Endothelial cell (in vitro differentiated cells): ENCODE results near the gene FRMD4A. TPM values are rescaled to one million over a fixed set of nuclear protein-coding genes. Genes with fewer than 3 reads are reported as not detected.

Experiments
- DNase-seq: peaks from one replicate; pipeline ENCODE4 v3.0.0; 2021; ENCODE audit warnings: low spot score
- H3K27ac Mint-ChIP-seq: one replicate; pipeline ENCODE4 v1.8.0; 2021; ENCODE audit warnings: mixed read lengths, inconsistent platforms; ENCODE audit not compliant: unreplicated experiment
- H3K27me3 Mint-ChIP-seq: one replicate; pipeline ENCODE4 v1.8.0; 2021; ENCODE audit warnings: mild to moderate bottlenecking, moderate library complexity, mixed read lengths, inconsistent platforms; ENCODE audit not compliant: unreplicated experiment
- H3K36me3 Mint-ChIP-seq: one replicate; pipeline ENCODE4 v1.8.0; 2021; ENCODE audit warnings: mild to moderate bottlenecking, low read depth, mixed read lengths, inconsistent platforms; ENCODE audit not compliant: unreplicated experiment
- H3K4me1 Mint-ChIP-seq: one replicate; pipeline ENCODE4 v1.8.0; 2021; ENCODE audit warnings: mild to moderate bottlenecking, mixed read lengths, inconsistent platforms; ENCODE audit not compliant: unreplicated experiment
- H3K4me3 Mint-ChIP-seq: one replicate; pipeline ENCODE4 v1.8.0; 2021; ENCODE audit warnings: mild to moderate bottlenecking, mixed read lengths, inconsistent platforms; ENCODE audit not compliant: unreplicated experiment
- H3K9me3 Mint-ChIP-seq: one replicate; pipeline ENCODE4 v1.8.0; 2021; ENCODE audit warnings: mixed read lengths, inconsistent platforms; ENCODE audit not compliant: unreplicated experiment
- CTCF ChIP-seq: fragments of 200-600 bp; sonication (generic); IDR thresholded peaks from one replicate; pipeline ENCODE4 v1.5.0; 2021; ENCODE audit warnings: antibody characterized with exemption; ENCODE audit not compliant: unreplicated experiment
- total RNA-seq: library from RNA; stranded (reverse); fragmentation: NEBNext Ultra II Directional; extraction: Animal tissue kit (Norgen Biotek cat#: 25700); gene quantifications from one replicate; pipeline ENCODE4 v1.2.1, GENCODE V29; 2021; ENCODE audit not compliant: unreplicated experiment

FRMD4A gene
- total RNA-seq, 1 donor from 2014 or later: 68.9 TPM

DNA sequence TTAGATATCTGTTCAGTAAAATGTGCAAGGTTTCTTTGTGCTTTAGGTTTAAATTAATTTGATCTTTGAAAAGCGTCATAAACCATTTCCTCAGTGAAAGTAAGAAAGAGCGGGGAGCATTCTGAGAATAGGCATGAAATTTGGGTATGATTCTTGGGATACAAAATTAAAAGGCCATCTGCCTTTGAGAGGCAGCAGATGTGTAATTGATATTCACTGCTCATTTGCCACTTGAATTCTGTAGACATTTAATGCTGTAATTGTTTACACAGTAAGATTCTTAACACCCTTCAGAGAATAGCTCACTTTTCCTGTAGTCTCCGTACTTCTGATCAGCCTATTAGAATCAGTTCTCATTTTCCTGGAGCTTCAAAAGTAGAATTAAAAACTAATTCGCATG is 18.7 kb downstream of the FRMD4A start:
- Mint-ChIP-seq H3K9me3 (peaks cover 2% of the 10 kb centered on the region), H3K27me3 (peaks cover 6% of the 10 kb centered on the region), H3K27ac (no peak overlapping the region), H3K4me3 (no peak overlapping the region), H3K4me1 (peaks cover 8% of the 10 kb centered on the region), H3K36me3 (no peaks in the 10 kb centered on the region)
- DNase-seq: no peak
- no peak for TF ChIP-seq CTCF

- Mint-ChIP-seq H3K27me3 (peaks cover 6% of the 10 kb centered on the region), H3K36me3 (no peaks in the 10 kb centered on the region), H3K9me3 (no peaks in the 10 kb centered on the region), H3K4me3 (no peak overlapping the region), H3K27ac (no peak overlapping the region), H3K4me1 (peaks cover 8% of the 10 kb centered on the region)
- DNase-seq: no peak
- no peak for TF ChIP-seq CTCF
These were observed 19.3 kb downstream of the FRMD4A start for GRCh38 chr10:14311206-14311957.

GRCh38 chr10:14309593-14309992 is 21.1 kb downstream of the FRMD4A start:
- H3K4me3 Mint-ChIP-seq: no peak overlapping the region

GRCh38 chr10:14306190-14306589 is 24.5 kb downstream of the FRMD4A start:
- H3K4me3 Mint-ChIP-seq: no peak overlapping the region
- H3K9me3 Mint-ChIP-seq: no peaks in the 10 kb centered on the region
- peaks cover 8% of the 10 kb centered on the region for H3K27me3 Mint-ChIP-seq
- no peak overlapping the region for H3K27ac Mint-ChIP-seq
- no peaks in the 10 kb centered on the region for H3K36me3 Mint-ChIP-seq
- H3K4me1 Mint-ChIP-seq: peaks cover 17% of the 10 kb centered on the region
- no peak for TF ChIP-seq CTCF
- DNase-seq: no peak

More at GRCh38 chr10:14309593-14309992, 21.1 kb downstream of the FRMD4A start:
- Mint-ChIP-seq H3K4me1 (peaks cover 13% of the 10 kb centered on the region), H3K27ac (no peak overlapping the region), H3K9me3 (no peaks in the 10 kb centered on the region), H3K36me3 (no peaks in the 10 kb centered on the region), H3K27me3 (peaks cover 6% of the 10 kb centered on the region)
- no peak for DNase-seq
- TF ChIP-seq CTCF: no peak

GRCh38 chr10:14304046-14304445 is 26.7 kb downstream of the FRMD4A start:
- Mint-ChIP-seq H3K4me1 (peaks cover 8% of the 10 kb centered on the region), H3K36me3 (no peaks in the 10 kb centered on the region), H3K9me3 (no peaks in the 10 kb centered on the region), H3K4me3 (no peak overlapping the region), H3K27ac (no peak overlapping the region), H3K27me3 (peaks cover 2% of the 10 kb centered on the region)
- DNase-seq: no peak
- no peak for TF ChIP-seq CTCF
